Ovary (tissue), 3 donors: ENCODE measurements around the gene DNER.

ENCODE experiments used
- EP300 ChIP-seq: sonication (generic); formaldehyde crosslinking; IDR thresholded peaks from one replicate; pipeline ENCODE4 v1.6.1; 2017; ENCODE audit warnings: antibody characterized with exemption
- POLR2A ChIP-seq: fragments of 450-650 bp; IDR thresholded peaks from one replicate; pipeline ENCODE4 v1.6.1; 2017; ENCODE audit warnings: antibody characterized with exemption, mild to moderate bottlenecking, moderate library complexity
- TF ChIP-seq, protein P1 (sequence below), 3 donors: fragments of 450-650 bp in 2 of 3; fragments of 200-600 bp in 1 of 3; IDR thresholded peaks; one replicate each; pipeline versions ENCODE4 v1.5.1 to v1.8.0; 2016 to 2022; ENCODE audit warnings: antibody characterized with exemption in 3 of 3, mild to moderate bottlenecking in 1 of 3
- donor health status: DM: no; HTN: no; CAD: no.

DNA sequence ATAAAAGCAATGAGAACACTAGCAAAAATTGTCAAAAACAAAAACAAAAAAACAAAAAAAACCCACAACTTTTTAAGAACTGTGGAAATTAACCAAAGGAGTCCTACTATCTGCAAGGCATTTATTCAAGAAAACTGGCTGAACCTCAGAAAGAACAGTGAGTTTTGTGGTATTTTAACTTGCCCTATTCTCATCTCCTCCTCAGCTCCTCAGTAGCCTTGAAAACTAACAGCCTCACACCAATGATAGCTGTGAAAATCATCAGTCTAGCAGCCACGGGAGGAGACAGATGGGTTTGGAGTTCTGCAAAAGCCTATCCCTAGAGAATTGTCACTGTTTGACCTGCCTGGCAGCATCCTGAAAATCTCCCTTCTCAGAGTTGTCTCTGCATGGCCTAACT is 20.1 kb upstream of the DNER start:
- TF ChIP-seq, protein P1, sequence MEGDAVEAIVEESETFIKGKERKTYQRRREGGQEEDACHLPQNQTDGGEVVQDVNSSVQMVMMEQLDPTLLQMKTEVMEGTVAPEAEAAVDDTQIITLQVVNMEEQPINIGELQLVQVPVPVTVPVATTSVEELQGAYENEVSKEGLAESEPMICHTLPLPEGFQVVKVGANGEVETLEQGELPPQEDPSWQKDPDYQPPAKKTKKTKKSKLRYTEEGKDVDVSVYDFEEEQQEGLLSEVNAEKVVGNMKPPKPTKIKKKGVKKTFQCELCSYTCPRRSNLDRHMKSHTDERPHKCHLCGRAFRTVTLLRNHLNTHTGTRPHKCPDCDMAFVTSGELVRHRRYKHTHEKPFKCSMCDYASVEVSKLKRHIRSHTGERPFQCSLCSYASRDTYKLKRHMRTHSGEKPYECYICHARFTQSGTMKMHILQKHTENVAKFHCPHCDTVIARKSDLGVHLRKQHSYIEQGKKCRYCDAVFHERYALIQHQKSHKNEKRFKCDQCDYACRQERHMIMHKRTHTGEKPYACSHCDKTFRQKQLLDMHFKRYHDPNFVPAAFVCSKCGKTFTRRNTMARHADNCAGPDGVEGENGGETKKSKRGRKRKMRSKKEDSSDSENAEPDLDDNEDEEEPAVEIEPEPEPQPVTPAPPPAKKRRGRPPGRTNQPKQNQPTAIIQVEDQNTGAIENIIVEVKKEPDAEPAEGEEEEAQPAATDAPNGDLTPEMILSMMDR (IDR thresholded peaks at IDR 0.05): no peak
- TF ChIP-seq EP300 (no peak), POLR2A (no peak)
